ENCODE results near the gene EPHB2. TPM values are rescaled to one million over a fixed set of nuclear protein-coding genes. Genes with fewer than 3 reads are reported as not detected.

Gene EPHB2
- total and polyA plus RNA-seq, 2 donors (not counting 3 experiments of a cell fraction or from before 2014, with no cell fraction given): 50.8 to 69.1 TPM

DNA sequence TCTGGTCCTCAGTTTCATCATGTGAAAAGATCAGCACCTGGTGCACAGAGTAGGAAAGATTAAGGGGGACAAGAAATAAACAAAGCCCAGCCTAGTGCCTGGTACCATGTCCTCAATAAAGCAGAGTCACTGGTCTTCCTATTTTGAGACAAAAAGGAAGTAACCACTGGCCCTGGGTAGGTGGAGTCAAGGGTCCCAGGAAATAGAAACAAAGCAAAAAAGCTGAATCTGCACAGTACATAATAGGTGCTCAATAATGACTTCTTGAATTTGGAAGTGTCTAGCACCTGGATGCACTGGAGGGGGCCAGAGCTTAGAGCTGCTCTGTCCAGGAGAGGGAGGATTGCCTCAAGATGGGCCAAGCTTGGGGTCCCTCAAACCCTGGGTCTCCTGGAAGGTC lies 1.9 kb upstream of the EPHB2 start:
- Histone ChIP-seq H4K20me1 (replicated peaks; ENCODE audit: control insufficient read depth, extremely low read depth, insufficient read depth, low read length) (no peaks in the 10 kb centered on the region), H3K4me1 (ENCODE audit: control insufficient read depth, extremely low read depth, insufficient read depth, low read length) (peaks cover 20% of the 10 kb centered on the region), H2AFZ (ENCODE audit: low read depth, low read length) (no peak overlapping the region), H3K79me2 (ENCODE audit: control insufficient read depth, insufficient read depth, low read length) (peaks cover 25% of the 10 kb centered on the region), H3K9me1 (replicated peaks; ENCODE audit: control insufficient read depth, extremely low read depth, insufficient read depth, low read length) (no peaks in the 10 kb centered on the region), H3K27me3 (ENCODE audit: control insufficient read depth in 2 of 2, insufficient read depth in 2 of 2, low read length in 2 of 2) (no peaks in the 10 kb centered on the region), H3K4me3 (replicated peaks in 1 of 3; ENCODE audit: insufficient read depth in 1 of 3, low read depth in 1 of 3, low read length in 3 of 3) (no peak overlapping the region), H3K27ac (ENCODE audit: insufficient read depth, low read depth, low read length) (no peak overlapping the region), H3K4me2 (ENCODE audit: insufficient read depth, low read length) (no peak overlapping the region), H3K9me3 (replicated peaks; ENCODE audit: control insufficient read depth, insufficient read depth, low read length) (no peaks in the 10 kb centered on the region), H3K9ac (replicated peaks; ENCODE audit: extremely low read depth, insufficient read depth, low read length) (no peak overlapping the region), H3K36me3 (ENCODE audit: control insufficient read depth in 2 of 2, extremely low read depth in 1 of 2, insufficient read depth in 2 of 2, low read length in 2 of 2) (no peaks in the 10 kb centered on the region)
- POLR2A ChIA-PET: no interaction called here
- TF ChIP-seq EZH2 (IDR thresholded peaks at IDR 0.05; ENCODE audit: borderline replicate concordance, low read depth, low read length, severe bottlenecking) (no peak), GATA2 (IDR thresholded peaks at IDR 0.05; ENCODE audit: insufficient read depth, insufficient read length, low read depth, low read length) (no peak), MYC (IDR thresholded peaks at IDR 0.05; ENCODE audit: low read depth, low read length) (no peak), FOS (IDR thresholded peaks at IDR 0.05; ENCODE audit: borderline replicate concordance, insufficient read depth, low read length) (no peak), POLR2AphosphoS5 (IDR thresholded peaks at IDR 0.05; ENCODE audit: insufficient read depth, low read depth, low read length) (no peak), POLR2A (IDR thresholded peaks at IDR 0.05; ENCODE audit: low read depth, low read length) (no peak), JUN (IDR thresholded peaks at IDR 0.05; ENCODE audit: borderline replicate concordance, insufficient read depth, insufficient read length, low read depth) (no peak)
- TF ChIP-seq, protein P1, sequence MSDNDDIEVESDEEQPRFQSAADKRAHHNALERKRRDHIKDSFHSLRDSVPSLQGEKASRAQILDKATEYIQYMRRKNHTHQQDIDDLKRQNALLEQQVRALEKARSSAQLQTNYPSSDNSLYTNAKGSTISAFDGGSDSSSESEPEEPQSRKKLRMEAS (IDR thresholded peaks at IDR 0.05; ENCODE audit: insufficient read depth, insufficient read length): no peak
- TF ChIP-seq, protein P2, sequence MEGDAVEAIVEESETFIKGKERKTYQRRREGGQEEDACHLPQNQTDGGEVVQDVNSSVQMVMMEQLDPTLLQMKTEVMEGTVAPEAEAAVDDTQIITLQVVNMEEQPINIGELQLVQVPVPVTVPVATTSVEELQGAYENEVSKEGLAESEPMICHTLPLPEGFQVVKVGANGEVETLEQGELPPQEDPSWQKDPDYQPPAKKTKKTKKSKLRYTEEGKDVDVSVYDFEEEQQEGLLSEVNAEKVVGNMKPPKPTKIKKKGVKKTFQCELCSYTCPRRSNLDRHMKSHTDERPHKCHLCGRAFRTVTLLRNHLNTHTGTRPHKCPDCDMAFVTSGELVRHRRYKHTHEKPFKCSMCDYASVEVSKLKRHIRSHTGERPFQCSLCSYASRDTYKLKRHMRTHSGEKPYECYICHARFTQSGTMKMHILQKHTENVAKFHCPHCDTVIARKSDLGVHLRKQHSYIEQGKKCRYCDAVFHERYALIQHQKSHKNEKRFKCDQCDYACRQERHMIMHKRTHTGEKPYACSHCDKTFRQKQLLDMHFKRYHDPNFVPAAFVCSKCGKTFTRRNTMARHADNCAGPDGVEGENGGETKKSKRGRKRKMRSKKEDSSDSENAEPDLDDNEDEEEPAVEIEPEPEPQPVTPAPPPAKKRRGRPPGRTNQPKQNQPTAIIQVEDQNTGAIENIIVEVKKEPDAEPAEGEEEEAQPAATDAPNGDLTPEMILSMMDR (IDR thresholded peaks at IDR 0.05; ENCODE audit: extremely low read depth in 1 of 2, insufficient read depth in 1 of 2, low read depth in 1 of 2, low read length in 2 of 2): no peak
- DNase-seq (ENCODE audit: low read depth, low spot score): no peak
- no TSS peak for BruUV-seq (replicated peaks)
- CTCF ChIA-PET: interaction anchor here (1.0 to 2.5 kb wide), 5 partner anchors 10 to 152 kb away, joined by 3 to 22 read pairs (median 5); no protein-coding TSS in a partner anchor
- no peak for FAIRE-seq
- dilution Hi-C loops (cut with MboI; ENCODE audit: extremely low pct_ligation_motif_present, low sequenced_read_pairs): no loop called here
- intact Hi-C loops (cut with micrococcal nuclease): no loop called here
